Activated gamma-delta T cell (primary cell): Measurements from ENCODE around the gene OR6K3.
"Not testable (repeated sequence)": the region's sequence is repeated elsewhere in the genome, so short reads cannot be mapped to it uniquely, and the experiment has no call there.

Experiments
- DNase-seq: peaks from one replicate; lab custom pipeline; 2025; lab: John Stamatoyannopoulos, UW
- total RNA-seq, 2 donors: gene quantifications; one replicate each; lab custom pipeline; 2026; lab: John Stamatoyannopoulos, UW

OR6K3 gene, protein sequence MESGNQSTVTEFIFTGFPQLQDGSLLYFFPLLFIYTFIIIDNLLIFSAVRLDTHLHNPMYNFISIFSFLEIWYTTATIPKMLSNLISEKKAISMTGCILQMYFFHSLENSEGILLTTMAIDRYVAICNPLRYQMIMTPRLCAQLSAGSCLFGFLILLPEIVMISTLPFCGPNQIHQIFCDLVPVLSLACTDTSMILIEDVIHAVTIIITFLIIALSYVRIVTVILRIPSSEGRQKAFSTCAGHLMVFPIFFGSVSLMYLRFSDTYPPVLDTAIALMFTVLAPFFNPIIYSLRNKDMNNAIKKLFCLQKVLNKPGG
- 0 reads per million in 2 donors for total RNA-seq

GRCh38 chr1:158720620-158721019, at the start of gene OR6K3:
Gene OR6K3, minus strand, starts transcription at chr1:158720720. Its CDS starts 2,605 bp downstream, at chr1:158718115.
- no peak for DNase-seq

DNA sequence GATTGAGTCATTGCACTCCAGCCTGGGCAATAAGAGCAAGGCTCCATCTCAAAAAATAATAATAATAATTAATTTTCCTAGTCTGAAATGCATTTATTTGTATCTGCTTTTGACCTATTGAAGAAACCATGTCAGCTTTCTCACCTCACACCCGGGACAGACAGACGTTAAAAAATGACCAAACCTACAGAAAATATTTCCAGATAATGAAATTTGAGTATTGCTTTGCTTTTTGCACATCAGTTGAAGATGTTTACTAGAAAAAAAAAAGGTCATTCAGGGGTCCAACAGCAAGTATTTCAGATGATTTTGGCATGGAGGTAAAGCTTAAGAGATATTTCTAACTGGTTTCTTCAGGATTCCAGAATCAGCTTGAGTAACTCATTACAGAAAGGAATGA, 33.9 kb upstream of the OR6K3 start, which contains the start of gene OR6K6:
Gene OR6K6, plus strand, starts transcription at position 301 of the 400 bp plus-strand sequence. CDS start 168 bp downstream, outside the sequence.
- DNase-seq = no peak

DNA sequence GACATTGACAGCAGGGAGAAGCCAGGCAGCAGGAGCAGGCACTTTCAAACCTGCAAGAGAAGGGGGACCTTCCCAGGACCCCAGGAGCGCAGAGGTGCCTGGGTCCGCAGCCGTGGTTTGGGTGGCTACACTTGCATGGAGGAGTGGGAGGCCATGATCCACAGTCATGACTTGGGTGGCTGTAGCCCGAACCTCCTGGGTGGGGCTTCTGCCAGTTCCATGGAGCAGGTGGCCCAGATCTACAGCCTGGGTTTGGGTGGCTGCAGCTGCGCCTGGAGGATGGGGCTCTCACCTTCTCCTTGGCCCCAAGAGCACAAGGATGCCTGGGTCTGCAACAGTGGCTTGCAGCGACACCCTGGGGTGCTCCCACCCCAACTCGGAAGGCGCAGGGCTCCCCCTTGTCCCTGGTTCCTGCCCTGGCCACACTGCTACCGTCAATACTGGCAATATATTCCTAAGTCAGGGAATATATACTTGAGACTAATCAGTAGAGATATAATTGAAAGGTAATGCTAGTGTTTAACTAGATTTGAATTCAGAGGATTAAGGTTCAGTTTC, 31.7 kb upstream of the OR6K3 start:
- no peak for DNase-seq

- DNase-seq = no peak
These were observed 15.3 kb upstream of the OR6K3 start for GRCh38 chr1:158735848-158736247.

GRCh38 chr1:158732524-158732923, 12.0 kb upstream of the OR6K3 start:
- no peak for DNase-seq

- DNase-seq = no peak
These were observed 11.2 kb upstream of the OR6K3 start for GRCh38 chr1:158731707-158732106.

- DNase-seq = no peak
These were observed 9.9 kb upstream of the OR6K3 start for GRCh38 chr1:158730453-158730852.

- DNase-seq = no peak
These were observed 8.1 kb upstream of the OR6K3 start for GRCh38 chr1:158728510-158729225.

- DNase-seq = no peak
These were observed 3.9 kb upstream of the OR6K3 start for GRCh38 chr1:158724442-158724841.

DNA sequence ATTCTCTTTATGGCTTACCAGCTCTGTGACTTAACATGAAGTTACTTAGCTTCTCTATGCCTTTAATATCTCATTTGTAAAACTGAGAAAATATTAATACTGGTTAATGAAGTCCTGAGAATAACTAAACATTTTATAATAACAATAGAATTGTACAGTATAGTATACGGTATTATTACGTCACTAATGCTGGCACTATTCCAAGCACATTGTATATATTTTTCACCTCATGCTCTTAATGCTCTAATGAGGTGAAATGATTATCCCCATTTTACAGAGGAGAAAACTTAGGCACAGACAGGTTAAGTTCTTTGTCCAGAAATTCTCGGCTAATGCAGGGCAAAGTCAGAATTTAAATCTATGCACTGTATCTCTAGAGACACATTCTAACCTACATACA, 856 bp downstream of the OR6K3 start:
- no peak for DNase-seq

DNA sequence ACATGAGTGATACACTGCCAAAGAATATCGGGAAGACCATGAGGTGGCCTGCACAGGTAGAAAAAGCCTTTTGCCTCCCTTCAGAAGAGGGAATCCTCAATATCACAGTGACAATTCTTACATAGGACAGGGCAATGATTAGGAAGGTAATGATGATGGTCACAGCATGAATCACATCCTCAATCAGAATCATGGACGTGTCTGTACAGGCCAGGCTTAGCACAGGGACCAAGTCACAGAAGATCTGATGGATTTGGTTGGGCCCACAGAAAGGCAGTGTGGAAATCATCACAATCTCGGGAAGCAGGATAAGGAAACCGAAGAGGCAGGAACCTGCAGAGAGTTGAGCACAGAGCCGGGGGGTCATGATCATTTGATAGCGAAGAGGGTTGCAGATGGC, 3.2 kb downstream of the OR6K3 start:
- DNase-seq = no peak

DNA sequence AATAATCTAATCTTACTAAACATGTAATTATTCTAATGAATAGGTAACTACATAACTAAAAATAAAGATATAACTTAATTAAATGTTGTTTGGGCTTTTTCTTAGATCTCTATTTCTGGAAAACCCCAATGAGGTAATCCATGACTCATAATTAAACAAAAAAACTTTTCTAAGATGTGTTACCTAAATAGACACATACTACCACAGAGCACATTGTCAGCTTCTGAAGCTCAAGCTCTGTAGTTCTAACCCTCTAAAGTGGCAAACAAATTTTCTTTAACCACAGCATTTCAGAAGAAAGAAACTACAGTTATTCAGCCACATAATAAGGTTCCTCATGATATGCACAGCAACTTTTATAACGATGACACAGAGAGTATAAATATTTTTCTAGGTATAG, 4.2 kb downstream of the OR6K3 start:
- no peak for DNase-seq

DNA sequence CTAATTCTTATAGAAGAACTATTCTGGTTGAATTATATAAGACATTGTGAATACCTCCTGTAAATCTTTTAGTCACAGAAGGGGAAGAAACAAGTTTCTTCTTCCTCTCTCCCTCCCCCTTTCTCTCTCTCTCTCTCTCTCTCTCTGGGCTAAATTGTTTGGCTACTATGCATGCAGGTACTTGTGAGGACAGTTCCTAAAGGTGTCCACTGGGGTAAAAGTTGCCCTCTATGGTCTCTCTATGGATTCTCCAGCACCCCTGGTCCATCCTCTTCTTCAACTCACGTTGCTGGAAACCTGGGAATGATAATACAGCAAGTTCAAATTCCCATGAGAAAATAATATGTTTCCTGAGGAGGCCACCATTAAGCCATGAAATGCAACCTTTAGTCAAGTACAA, 5.8 kb downstream of the OR6K3 start:
- DNase-seq = no peak

- DNase-seq = no peak
These were observed 9.4 kb downstream of the OR6K3 start for GRCh38 chr1:158711098-158711497.

DNA sequence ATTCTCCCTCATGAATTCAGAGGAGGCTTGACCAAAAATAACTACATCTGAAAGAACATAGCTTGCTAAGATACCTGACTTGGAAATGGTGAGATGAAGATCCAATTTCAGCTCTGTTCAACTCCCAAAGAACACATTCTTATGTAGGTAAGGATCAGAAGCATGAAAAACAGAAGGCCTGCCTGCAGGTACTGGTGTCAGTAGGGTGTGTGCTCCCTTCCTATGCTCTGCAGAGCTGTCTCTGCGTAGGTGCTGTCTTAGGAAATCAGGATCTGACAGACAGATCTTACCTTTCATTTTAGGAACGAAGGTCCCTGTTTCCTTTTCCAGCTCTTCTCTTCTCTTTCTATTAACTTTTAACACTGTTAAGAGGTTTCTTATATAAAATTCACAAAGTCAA, 14.4 kb downstream of the OR6K3 start:
- no peak for DNase-seq

DNA sequence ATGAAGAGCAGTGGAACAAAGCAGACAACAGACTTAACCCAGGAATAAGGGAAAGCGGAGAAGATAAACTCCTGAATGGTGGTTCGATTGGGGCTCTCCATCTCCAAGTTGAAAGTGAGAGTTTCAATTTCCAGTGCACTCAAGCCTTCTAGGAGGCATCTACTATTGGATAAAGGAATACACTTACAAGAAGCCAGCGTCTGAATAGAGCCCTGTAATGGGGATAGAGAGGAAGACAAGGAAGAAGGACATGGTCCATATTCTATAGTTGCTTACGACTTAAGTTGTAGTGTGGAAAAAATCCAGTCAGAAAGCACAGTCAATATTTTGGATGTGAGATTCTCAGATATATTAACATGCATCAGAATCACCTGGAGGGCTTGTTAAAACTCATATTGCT, 20.0 kb downstream of the OR6K3 start, which contains the start of gene OR6K2:
Gene OR6K2, minus strand, starts transcription at position 101 of the 400 bp plus-strand sequence. Its CDS starts 0 bp downstream, at position 101.
- DNase-seq = no peak

- DNase-seq = no peak
These were observed 25.9 kb downstream of the OR6K3 start for GRCh38 chr1:158694596-158694995.

DNA sequence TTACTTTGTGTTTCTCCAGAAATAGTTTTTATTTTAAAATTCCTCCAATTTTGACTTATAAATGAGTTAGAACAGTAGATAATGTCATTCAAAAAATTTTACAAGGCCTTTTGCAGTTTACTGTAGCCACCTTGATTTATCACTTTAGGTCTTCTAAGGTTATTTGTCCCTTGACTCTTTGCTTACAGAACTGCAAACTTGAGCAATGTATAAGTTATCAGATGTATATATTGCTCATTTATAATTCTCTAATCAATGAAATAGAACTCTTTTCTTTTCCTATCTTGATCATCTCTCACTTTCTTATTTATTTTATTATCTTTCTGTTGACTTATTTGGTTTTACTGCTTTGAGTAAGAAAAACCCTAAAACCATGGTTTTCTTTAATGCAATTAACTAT, 28.2 kb downstream of the OR6K3 start:
- no peak for DNase-seq

DNA sequence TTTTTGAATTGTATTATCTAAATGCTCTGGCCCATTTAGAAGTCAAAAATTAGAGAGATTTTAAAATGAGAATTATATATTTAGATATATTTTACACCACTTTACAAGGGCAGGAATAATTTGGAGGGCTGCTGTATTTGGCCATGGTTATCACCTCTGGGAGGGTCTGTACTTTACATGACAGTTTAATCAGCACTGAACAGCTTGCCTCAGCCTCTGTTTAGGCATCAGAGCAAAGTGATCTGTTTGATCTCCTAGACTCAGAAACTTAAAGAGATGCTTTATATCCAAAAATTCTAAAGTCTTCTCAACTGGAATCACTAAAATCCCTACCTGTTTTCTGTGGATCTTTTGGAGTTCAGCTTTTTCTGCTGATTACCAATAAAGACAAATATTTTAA, 28.6 kb downstream of the OR6K3 start:
- no peak for DNase-seq

GRCh38 chr1:158691149-158691548, 29.4 kb downstream of the OR6K3 start:
- DNase-seq = not testable (repeated sequence)

- no peak for DNase-seq
These were observed 30.6 kb downstream of the OR6K3 start for GRCh38 chr1:158689875-158690274.

DNA sequence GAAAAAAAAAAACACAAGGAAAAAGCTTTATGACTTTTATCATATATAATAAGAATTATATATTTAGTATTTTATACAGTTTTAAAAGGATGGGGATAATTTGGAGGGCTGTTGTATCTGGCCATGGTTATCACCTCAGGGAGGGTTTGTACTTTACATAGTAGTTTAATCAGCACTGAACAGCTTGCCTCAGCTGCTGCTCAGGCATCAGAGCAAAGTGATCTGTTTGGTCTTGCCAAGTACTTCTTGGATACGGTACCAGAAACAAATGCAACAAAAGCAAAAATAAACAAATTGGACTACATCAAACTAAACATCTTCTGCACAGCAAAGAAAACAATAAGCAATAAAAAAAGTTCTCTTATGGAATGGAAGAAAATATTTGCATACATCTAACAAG, 31.4 kb downstream of the OR6K3 start:
- DNase-seq = no peak

DNA sequence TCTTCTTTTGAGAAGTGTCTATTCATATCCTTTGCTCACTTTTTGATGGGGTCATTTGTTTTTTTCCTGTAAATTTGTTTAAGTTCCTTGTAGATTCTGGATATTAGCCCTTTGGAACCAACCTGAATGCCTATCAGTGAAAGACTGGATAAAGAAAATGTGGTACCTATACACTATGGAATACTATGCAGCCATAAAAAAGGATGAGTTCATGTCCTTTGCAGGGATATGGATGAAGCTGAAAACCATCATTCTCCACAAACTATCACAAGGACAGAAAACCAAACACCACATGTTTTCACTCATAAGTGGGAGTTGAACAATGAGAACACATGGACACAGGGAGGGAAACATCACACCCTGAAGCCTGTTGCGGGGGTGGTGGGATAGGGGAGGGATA, 32.2 kb downstream of the OR6K3 start:
- not testable (repeated sequence) for DNase-seq
